Gastroesophageal sphincter (tissue), 4 donors: ENCODE results near the gene ANKRD55. TPM values are rescaled to one million over a fixed set of nuclear protein-coding genes. Genes with fewer than 3 reads are reported as not detected.

ENCODE experiments used
- ATAC-seq: fragments of 150-250 bp; one replicate; pipeline ENCODE4 v1.9.1; 2016; ENCODE audit warnings: mild to moderate bottlenecking, moderate library complexity
- H3K27ac ChIP-seq, 4 donors: fragments of 200-600 bp; sonication (generic) in 3 of 4; 1 replicate in 3 of 4; 2 replicates in 1 of 4; pipeline ENCODE4 v1.5.1; 2016 to 2019
- H3K27me3 ChIP-seq: fragments of 200-600 bp; sonication (generic); one replicate; pipeline ENCODE4 v1.5.1; 2019
- H3K36me3 ChIP-seq, 2 donors: fragments of 200-600 bp; sonication (generic); one replicate each; pipeline ENCODE4 v1.5.1; 2019; ENCODE audit warnings: control low read depth in 1 of 2
- H3K4me1 ChIP-seq, 3 donors: fragments of 200-600 bp; sonication (generic); 1 replicate in 2 of 3; 2 replicates in 1 of 3; pipeline ENCODE4 v1.5.1; 2016 to 2019; ENCODE audit warnings: control low read depth in 2 of 3
- H3K4me3 ChIP-seq, 2 donors: fragments of 200-600 bp; sonication (generic); one replicate each; pipeline ENCODE4 v1.5.1; 2019; ENCODE audit warnings: mild to moderate bottlenecking in 1 of 2, moderate library complexity in 1 of 2
- H3K9me3 ChIP-seq, 3 donors: fragments of 200-600 bp; sonication (generic); one replicate each; pipeline ENCODE4 v1.5.1; 2017 to 2019; ENCODE audit warnings: control low read depth in 2 of 3
- CTCF ChIP-seq, 4 experiments: fragments of 200-600 bp in 2 of 4; fragments of 450-650 bp in 2 of 4; sonication (generic) in 1 of 4; IDR thresholded peaks; one replicate each; pipeline ENCODE4 v1.5.1; 2017 to 2019; ENCODE audit warnings: antibody characterized with exemption in 4 of 4, mild to moderate bottlenecking in 2 of 4, moderate library complexity in 2 of 4
- EP300 ChIP-seq: sonication (generic); formaldehyde crosslinking; IDR thresholded peaks from one replicate; pipeline ENCODE4 v1.6.1; 2017; ENCODE audit warnings: antibody characterized with exemption, mild to moderate bottlenecking
- POLR2A ChIP-seq, 2 donors: fragments of 450-650 bp; IDR thresholded peaks; one replicate each; pipeline ENCODE4 v1.6.1; 2017; ENCODE audit warnings: antibody characterized with exemption in 2 of 2, mild to moderate bottlenecking in 2 of 2, moderate library complexity in 1 of 2
- POLR2AphosphoS5 ChIP-seq: sonication (generic); formaldehyde crosslinking; IDR thresholded peaks from one replicate; pipeline ENCODE4 v1.6.1; 2017; ENCODE audit warnings: antibody characterized with exemption
- WGBS, 2 donors: methylation state at CpG; one replicate each; pipeline ENCODE4 v1.1.5; 2018; ENCODE audit warnings: low coverage in 1 of 2; 5-methylcytosine and 5-hydroxymethylcytosine counted together
- total RNA-seq, 4 donors: library from RNA; depleted of rRNA; stranded (reverse); fragments of >200 nt; gene quantifications; one replicate each; pipeline ENCODE4 v1.1.0, GENCODE V29; 2016

ANKRD55 gene
- total RNA-seq, 4 donors from 2014 or later: 0.27 TPM; not detected in 3

DNA sequence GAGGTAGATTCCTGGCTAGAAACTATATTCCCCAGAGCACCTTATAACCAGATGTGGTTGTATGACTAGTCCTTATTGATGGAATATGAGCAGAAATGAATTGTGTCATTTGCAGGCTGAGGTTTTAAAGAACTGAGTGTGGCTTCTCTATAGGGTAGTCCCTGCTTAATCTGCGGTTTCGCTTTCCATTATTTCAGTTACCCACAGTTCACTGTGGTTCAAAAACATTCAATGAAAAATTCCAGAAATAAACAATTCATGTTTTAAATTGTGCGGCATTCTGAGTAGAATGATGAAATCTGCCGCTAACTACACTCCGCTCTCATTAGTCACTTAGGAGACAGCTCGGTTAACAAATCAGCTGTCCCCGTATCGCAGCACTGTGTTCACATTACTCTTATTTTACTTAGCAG lies 65.1 kb downstream of the ANKRD55 start:
- Histone ChIP-seq H3K4me1 (peaks cover 0 to 26% (median 12%) of the 10 kb centered on the region in 3 donors), H3K27ac (no peak overlapping the region), H3K4me3 (no peak overlapping the region), H3K36me3 (no peaks in the 10 kb centered on the region), H3K9me3 (no peaks in the 10 kb centered on the region), H3K27me3 (peaks cover under 1% of the 10 kb centered on the region)
- 78 to 91% methylated on average over 8 of the region's 8 CpGs for WGBS, 2 donors
- TF ChIP-seq EP300: no peak
- TF ChIP-seq POLR2AphosphoS5: no peak
- TF ChIP-seq POLR2A (IDR thresholded peaks at IDR 0.05): no peak
- TF ChIP-seq CTCF (IDR thresholded peaks at IDR 0.05): no peak
- no peak for ATAC-seq

- H3K4me1 ChIP-seq: peaks cover 0 to 20% (median 8%) of the 10 kb centered on the region in 3 donors
- TF ChIP-seq POLR2AphosphoS5: no peak
- TF ChIP-seq EP300: no peak
- no peak for TF ChIP-seq CTCF (IDR thresholded peaks at IDR 0.05)
- TF ChIP-seq POLR2A (IDR thresholded peaks at IDR 0.05): no peak
- no peaks in the 10 kb centered on the region for H3K36me3 ChIP-seq
- ATAC-seq: no peak
- H3K9me3 ChIP-seq: no peaks in the 10 kb centered on the region
- peaks cover 5% of the 10 kb centered on the region for H3K27me3 ChIP-seq
- WGBS, 2 donors: 41 to 45% methylated on average over 2 of the region's 2 CpGs
- no peak overlapping the region for H3K4me3 ChIP-seq
- no peak overlapping the region for H3K27ac ChIP-seq
These were observed 65.6 kb downstream of the ANKRD55 start for GRCh38 chr5:56167519-56167918.

DNA sequence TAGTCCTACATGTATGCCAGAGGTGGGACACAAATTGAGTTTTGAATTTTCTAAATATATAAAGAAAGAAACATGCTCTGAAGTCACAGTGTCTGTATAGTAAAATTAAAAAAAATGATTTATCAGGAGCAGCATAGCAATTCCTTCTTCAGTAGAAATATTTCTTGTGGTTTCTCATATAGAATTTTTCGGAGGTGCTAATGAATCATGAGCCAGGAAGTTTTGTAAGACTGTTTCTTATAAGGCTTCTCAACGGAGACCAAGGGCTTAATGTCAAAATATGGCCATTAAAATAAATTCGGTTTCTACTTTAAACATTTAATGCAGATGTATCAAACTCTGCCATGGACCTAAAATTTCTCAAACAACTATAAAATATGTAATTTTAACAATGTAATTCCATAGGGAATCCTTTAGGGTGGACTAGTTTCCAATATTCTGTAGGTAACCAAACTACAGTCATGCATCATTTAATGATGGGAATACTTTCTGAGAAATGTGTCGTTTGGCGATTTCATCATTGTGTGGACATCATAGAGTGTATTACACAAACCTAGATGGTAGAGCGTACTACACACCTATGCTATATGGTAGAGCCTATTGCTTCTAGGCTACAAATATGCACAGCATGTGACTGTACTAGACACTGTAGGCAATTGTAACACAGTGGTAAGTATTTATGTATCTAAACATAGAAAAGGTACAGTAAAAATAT lies 66.3 kb downstream of the ANKRD55 start:
- WGBS, 2 donors: 76 to 91% methylated on average over 5 to 6 of the region's 6 CpGs
- H3K4me3 ChIP-seq: no peak overlapping the region
- H3K9me3 ChIP-seq: no peaks in the 10 kb centered on the region
- no peak for ATAC-seq
- no peaks in the 10 kb centered on the region for H3K36me3 ChIP-seq
- no peak for TF ChIP-seq POLR2A (IDR thresholded peaks at IDR 0.05)
- H3K27me3 ChIP-seq: peaks cover 9% of the 10 kb centered on the region
- H3K27ac ChIP-seq: no peak overlapping the region
- H3K4me1 ChIP-seq: peaks cover 0 to 20% (median 8%) of the 10 kb centered on the region in 3 donors

GRCh38 chr5:56164376-56164775 lies 68.8 kb downstream of the ANKRD55 start:
- no peaks in the 10 kb centered on the region for H3K36me3 ChIP-seq
- H3K9me3 ChIP-seq: no peaks in the 10 kb centered on the region
- peaks cover 9% of the 10 kb centered on the region for H3K27me3 ChIP-seq
- TF ChIP-seq EP300 (no peak), POLR2A (IDR thresholded peaks at IDR 0.05) (no peak), CTCF (IDR thresholded peaks at IDR 0.05) (no peak), POLR2AphosphoS5 (no peak)
- H3K4me1 ChIP-seq: peaks cover 0 to 15% (median 8%) of the 10 kb centered on the region in 3 donors
- ATAC-seq: no peak
- WGBS, 2 donors: 19 to 27% methylated on average over 2 to 3 of the region's 3 CpGs
- no peak overlapping the region for H3K27ac ChIP-seq
- no peak overlapping the region for H3K4me3 ChIP-seq

- H3K27me3 ChIP-seq: peaks cover 9% of the 10 kb centered on the region
- H3K36me3 ChIP-seq: no peaks in the 10 kb centered on the region
- no peak overlapping the region for H3K27ac ChIP-seq
- peaks cover 0 to 13% (median 8%) of the 10 kb centered on the region in 3 donors for H3K4me1 ChIP-seq
- no peak overlapping the region for H3K4me3 ChIP-seq
- TF ChIP-seq POLR2AphosphoS5 (no peak), CTCF (IDR thresholded peaks at IDR 0.05) (no peak), POLR2A (IDR thresholded peaks at IDR 0.05) (no peak), EP300 (no peak)
- no CpG with 5 or more reads among the region's 1 CpG for WGBS, 2 donors
- no peaks in the 10 kb centered on the region for H3K9me3 ChIP-seq
- no peak for ATAC-seq
These were observed 71.2 kb downstream of the ANKRD55 start for GRCh38 chr5:56161927-56162326.
